Hepatocyte (in vitro differentiated cells): ENCODE data around the gene MAP2.

ENCODE experiments used
- EZH2 ChIP-seq: fragments of 200-600 bp; sonication (generic); IDR thresholded peaks from 2 replicates; pipeline ENCODE4 v1.6.1; 2016; ENCODE audit warnings: antibody characterized with exemption, mild to moderate bottlenecking, borderline replicate concordance
- TF ChIP-seq, protein P1 (sequence below): fragments of 200-600 bp; sonication (generic); IDR thresholded peaks from 2 replicates; pipeline ENCODE4 v1.5.1; 2016; ENCODE audit warnings: antibody characterized with exemption, mild to moderate bottlenecking; ENCODE audit not compliant: poor library complexity

DNA sequence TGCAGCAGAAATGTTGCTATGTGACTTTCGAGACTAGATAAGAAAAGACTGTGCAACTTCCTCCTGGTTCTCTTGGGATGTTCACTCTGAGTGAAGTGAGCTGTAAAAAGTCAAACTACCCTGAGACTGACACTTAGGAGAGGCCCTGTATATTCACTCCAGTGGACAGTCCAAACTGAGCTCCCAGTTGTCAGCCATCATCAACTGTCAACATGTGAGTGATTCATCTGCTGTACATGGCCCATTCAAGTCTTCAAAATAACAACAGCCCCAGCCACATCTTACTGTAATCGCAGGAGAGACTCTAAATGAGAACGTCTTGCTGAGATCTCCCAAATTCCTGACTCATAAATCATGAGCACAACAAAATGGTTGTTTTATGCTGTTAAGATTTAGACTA is 339.3 kb downstream of the MAP2 start:
- TF ChIP-seq, protein P1, sequence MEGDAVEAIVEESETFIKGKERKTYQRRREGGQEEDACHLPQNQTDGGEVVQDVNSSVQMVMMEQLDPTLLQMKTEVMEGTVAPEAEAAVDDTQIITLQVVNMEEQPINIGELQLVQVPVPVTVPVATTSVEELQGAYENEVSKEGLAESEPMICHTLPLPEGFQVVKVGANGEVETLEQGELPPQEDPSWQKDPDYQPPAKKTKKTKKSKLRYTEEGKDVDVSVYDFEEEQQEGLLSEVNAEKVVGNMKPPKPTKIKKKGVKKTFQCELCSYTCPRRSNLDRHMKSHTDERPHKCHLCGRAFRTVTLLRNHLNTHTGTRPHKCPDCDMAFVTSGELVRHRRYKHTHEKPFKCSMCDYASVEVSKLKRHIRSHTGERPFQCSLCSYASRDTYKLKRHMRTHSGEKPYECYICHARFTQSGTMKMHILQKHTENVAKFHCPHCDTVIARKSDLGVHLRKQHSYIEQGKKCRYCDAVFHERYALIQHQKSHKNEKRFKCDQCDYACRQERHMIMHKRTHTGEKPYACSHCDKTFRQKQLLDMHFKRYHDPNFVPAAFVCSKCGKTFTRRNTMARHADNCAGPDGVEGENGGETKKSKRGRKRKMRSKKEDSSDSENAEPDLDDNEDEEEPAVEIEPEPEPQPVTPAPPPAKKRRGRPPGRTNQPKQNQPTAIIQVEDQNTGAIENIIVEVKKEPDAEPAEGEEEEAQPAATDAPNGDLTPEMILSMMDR: no peak
- TF ChIP-seq EZH2: no peak
